GM19351 (cell line): ENCODE results near the gene SSR1.
A peak's percentile ranks its signal among the peaks of the same experiment; 100 is the strongest.
"Not testable (repeated sequence)": the region's sequence is repeated elsewhere in the genome, so short reads cannot be mapped to it uniquely, and the experiment has no call there.

Source experiments
- ATAC-seq: cut with Tn5 transposase; IDR thresholded peaks from one replicate; pipeline ENCODE4 v1.9.1; 2021; ENCODE audit warnings: mild to moderate bottlenecking, moderate library complexity; ENCODE audit not compliant: unreplicated experiment

The SSR1 gene

DNA sequence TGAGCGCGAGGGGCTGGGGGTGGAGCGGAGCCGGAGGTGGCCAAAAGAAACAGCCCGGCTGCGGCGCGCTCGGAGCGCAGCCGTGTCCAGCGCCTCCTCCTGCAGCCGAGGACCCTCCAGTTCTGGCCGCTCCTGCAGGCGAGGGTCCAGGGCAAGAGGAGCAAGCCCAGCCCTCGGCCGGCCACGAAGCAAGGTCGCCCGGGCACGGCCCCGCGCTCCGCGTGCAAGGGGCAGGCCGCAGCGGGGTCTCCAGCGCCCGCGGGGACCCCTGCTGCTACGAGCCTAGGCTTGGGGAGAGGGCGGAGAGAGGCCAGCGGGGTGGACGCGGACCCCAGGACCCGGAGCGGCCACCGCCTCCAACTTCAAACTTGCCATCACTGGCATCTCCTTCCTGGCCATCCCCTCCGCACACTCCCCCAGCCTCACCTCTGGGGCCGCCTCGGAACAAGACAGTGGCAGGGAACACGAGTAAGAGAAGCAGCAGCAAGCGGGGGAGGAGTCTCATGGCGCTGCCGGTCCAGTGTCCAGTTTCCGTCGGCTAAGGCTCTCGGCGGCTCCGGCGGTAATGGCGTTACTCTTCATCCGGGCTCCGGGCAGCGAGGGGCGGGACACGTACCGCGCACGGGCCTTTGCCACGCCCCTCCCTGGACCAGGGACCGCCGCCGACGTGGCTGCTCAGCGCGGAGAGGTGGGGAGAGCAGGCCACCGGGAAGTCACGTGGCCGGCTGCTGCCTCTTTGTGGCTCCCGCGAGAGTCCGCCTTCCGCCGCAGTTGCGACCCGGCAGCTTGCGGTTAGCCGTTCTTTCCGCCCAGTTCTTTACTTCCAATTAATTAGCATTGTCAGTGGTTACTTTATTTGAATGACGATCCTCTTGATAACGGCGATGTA is at the start of gene SSR1:
TSS of gene SSR1 (minus strand) at position 584 of the 889 bp plus-strand sequence. CDS start at position 505, 79 bp downstream.
- peak; percentile 97 for ATAC-seq

DNA sequence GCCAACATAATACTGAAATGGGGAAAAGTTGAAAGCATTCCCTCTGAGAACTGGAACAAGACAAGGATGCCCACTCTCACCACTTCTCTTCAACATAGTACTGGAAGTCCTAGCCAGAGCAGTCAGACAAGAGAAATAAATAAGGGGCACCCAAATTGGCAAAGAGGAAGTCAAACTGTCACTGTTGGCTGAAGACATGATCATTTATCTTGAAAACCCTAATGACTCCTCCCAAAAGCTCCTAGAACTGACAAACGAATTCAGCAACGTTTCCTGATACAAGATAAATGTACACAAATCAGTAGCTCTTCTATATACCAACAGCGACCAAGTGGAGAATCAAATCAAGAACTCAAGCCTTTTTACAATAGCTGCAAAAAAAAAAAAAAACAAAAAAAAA is 38.9 kb upstream of the SSR1 start:
- ATAC-seq = not testable (repeated sequence)

- ATAC-seq = not testable (repeated sequence)
Observed at GRCh38 chr6:7350591-7350990, 37.6 kb upstream of the SSR1 start.

DNA sequence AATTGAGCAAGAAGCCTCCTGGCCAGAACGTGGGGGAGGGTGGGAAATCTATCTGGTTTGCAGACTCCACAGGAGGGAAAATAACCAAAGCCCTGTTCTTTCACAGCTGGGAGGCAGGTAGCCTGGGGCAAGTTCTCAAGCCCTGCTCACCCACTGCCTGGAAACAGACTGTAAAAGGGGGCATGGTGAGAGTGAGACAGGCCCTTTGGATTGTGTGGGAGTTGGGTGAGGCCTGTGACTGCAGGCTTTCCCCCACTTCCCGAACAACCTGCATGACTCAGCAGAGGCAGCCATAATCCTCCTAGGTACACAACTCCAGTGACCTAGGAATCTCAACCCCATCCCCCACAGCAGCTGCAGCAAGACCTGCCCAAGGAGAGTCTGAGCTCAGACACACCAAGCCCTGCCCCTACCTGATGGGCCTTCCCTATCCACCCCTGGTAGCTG is 34.6 kb upstream of the SSR1 start:
- not testable (repeated sequence) for ATAC-seq

DNA sequence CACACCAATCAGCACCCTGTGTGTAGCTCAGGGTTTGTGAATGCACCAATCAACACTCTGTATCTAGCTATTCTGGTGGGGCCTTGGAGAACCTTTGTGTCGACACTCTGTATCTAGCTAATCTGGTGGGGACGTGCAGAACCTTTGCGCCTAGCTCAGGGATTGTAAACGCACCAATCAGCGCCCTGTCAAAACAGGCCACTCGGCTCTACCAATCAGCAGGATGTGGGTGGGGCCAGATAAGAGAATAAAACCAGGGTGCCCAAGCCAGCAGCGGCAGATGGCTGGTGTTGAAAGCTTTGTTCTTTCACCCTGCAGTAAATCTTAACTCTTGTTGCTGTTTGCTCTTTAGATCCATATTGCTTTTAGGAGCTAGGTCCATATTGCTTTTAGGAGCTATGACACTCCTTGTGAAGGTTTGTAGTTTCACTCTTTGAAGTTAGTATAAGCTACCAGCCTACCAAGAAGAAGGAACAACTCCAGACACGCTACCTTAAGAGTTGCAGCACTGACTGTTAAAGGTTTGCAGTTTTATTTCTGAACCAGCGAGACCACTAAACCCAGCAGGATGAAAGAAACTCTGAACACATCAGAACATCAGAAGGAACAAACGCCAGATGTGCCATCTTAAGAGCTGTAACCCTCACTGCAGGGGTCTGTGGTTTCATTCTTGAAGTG is 31.9 kb upstream of the SSR1 start:
- ATAC-seq = not testable (repeated sequence)

GRCh38 chr6:7343546-7344475 is 30.8 kb upstream of the SSR1 start:
- ATAC-seq = no peak

GRCh38 chr6:7341989-7342742 is 29.2 kb upstream of the SSR1 start:
- no peak for ATAC-seq

DNA sequence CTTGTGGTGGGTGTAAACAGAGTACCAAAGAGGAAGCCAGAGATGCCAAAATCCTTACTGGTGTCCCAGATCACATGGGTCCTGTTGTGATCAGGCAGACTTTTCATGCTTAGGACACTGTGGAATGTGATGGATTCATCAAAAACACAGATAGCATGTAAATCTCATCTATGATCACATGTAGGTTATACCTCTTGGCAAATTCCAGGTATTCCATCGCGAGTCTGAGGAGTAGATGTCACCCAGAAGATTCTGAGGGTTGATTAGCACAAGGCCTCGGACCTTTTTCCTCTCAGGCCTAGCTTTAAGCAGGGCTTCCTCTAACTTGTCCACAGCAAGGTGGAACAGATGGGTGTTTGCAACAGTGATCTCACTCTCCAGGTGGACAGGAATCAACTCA is 28.3 kb upstream of the SSR1 start:
- ATAC-seq = no peak

DNA sequence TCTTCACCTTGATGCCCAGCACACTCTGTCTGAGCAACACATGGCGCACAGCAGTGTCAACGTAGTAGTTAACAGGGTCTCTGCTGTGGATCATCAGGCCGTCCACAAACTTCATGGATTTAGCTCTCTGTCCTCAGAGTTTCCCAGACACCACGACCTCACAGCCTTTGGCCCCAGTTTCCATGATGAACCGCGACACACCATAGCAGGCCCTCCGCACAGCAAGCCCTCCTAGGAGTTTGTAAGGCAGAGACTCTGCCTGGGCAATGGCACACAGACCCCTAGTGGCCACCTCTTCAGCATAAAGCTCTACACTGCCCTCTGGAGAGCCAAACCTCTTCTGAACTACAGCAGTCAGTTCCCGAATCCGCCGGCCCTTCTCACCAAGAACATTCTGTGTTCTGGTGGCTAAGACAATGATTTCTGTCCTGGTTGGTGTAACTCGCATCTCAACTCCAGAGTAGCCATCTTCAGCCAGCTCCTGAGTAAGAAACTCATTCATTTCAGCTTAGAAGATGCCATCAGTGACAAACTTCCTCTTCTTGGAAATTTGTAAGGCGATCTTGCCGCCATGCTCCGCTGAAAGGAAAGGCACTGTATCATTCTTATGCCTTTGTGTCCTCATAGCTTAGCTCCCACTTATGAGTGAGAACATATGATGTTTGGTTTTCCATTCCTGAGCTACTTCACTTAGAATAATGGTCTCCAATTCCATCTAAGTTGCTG is 26.2 kb upstream of the SSR1 start:
- peak; percentile 54 for ATAC-seq

- ATAC-seq = no peak
Observed at GRCh38 chr6:7338031-7338430, 25.0 kb upstream of the SSR1 start.

GRCh38 chr6:7335519-7335918 is 22.5 kb upstream of the SSR1 start:
- no peak for ATAC-seq

GRCh38 chr6:7334685-7335084 is 21.7 kb upstream of the SSR1 start:
- ATAC-seq = no peak

GRCh38 chr6:7332090-7332745 is 19.2 kb upstream of the SSR1 start:
- no peak for ATAC-seq

DNA sequence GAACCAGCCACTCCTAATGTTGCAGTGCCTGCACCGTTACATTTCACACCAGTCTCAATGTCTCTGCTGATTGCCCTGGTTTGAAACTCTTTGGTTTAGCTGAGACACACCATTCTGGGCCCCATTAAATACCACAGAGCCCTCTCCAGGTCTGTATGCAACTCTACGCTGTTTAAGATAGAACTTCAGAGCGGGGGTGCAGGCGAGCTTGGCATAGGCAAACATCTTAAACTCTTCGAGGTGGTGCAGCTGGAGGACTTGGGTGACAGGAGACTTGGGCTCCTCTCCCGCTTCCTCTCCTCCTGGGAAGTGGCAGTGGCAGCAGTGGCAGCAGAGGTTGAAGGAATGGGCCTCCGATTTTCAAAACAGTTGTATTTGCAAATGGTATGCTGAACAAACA is 18.5 kb upstream of the SSR1 start:
- no peak for ATAC-seq

- ATAC-seq = no peak
Observed at GRCh38 chr6:7328243-7328642, 15.2 kb upstream of the SSR1 start.

GRCh38 chr6:7325750-7326149 is 12.8 kb upstream of the SSR1 start:
- ATAC-seq = no peak

DNA sequence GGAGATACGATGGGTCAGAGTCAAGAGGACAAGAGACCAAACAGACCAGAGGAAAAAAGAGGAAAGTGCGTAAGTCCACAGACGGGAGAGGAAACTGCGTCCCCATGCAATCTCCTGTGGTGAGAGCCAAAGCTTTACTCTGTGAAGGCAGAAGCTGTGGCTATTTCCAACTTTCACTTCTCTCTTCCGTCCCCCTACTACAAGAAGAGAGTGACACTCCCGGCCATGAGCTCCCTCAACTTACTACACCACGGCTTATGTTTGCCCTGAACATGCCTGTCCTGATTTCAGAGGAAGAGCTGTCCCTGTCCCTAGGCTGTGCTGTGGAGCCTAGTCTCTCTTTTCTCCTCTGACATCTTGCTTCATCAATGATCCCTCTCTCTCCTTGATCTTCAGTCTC is 11.5 kb upstream of the SSR1 start:
- ATAC-seq = peak; percentile 90

DNA sequence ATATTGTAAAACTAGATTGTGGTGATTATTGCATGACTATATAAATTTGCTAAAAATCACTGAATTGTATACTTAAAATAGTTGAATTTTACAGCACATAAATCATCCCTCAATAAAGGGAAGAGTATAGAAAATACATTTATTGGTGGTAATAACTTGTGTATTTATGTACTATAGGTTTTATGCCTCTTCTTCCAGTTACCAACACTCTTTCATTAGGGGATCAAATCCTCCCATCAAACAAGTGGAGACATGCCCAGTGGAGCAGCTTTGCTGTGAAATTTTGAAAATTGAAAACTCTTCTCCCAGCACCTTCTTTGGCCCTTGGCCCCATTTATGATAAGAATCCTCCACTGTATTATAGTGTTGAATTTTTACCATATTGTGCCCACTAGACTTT is 10.1 kb upstream of the SSR1 start:
- no peak for ATAC-seq

DNA sequence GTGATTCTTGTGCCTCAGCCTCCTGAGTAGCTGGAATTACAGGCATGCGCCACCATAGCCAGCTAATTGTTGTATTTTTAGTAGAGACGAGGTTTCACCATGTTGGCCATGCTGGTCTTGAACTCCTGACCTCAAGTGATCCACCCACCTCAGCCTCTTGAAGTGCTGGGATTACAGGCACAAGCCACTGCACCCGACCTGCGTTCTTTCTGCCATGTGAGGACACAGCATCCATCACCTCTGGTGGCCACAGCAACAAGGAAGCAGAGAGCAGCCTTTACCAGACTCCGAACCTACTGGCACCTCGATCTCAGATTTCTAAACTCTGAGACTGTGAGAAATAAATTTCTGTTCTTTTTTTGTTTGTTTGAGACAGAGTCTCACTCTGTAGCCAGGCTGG is 8.9 kb upstream of the SSR1 start:
- ATAC-seq = not testable (repeated sequence)
